HG03280 (cell line): ENCODE data around the gene TMTC4.

Source experiments
- ATAC-seq: cut with Tn5 transposase; IDR thresholded peaks from one replicate; pipeline ENCODE4 v1.9.1; 2021; ENCODE audit warnings: mild to moderate bottlenecking, moderate library complexity; ENCODE audit not compliant: unreplicated experiment

Gene TMTC4

GRCh38 chr13:100667894-100668293 lies 6.7 kb downstream of the TMTC4 start:
- ATAC-seq, result no peak

DNA sequence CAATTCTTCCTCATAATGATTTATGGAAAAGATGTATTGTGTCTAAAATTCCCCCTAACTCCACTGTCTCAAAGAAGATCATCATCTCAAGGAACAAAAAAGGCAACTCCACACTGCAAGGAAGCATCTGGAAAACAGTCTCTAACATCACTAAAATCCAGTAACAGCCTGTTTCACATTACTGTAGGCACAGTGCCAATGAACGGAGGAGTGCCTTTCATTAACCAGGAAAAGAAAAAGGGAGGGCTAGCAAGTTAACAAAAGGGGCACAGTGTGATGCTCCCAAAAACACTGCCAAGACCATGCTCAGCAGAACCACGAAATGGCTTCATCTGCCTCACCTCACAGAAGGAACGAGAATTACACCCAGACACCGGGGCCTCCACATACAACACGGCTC lies 8.5 kb downstream of the TMTC4 start:
- no peak for ATAC-seq

DNA sequence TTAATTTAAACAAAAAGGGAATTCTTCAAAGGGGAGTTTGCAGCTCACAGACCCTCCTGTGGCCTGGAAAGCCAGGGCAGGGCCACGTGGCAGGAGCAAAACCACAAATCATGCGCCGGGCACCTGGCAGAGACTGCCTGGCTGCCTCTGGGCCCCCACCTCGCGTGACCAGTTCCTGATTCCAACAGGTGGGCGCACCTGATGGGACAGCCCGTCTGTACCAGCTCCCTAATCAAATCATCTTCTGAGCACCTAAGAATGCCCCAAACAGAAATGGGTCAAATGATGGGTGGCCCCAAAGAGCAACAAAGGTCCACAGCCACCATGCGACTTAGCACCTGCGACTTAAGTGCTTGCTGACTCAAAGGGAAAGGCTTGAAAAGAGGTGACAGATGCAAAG lies 9.2 kb downstream of the TMTC4 start:
- ATAC-seq, result no peak

GRCh38 chr13:100664171-100664900 lies 10.3 kb downstream of the TMTC4 start:
- no peak for ATAC-seq

DNA sequence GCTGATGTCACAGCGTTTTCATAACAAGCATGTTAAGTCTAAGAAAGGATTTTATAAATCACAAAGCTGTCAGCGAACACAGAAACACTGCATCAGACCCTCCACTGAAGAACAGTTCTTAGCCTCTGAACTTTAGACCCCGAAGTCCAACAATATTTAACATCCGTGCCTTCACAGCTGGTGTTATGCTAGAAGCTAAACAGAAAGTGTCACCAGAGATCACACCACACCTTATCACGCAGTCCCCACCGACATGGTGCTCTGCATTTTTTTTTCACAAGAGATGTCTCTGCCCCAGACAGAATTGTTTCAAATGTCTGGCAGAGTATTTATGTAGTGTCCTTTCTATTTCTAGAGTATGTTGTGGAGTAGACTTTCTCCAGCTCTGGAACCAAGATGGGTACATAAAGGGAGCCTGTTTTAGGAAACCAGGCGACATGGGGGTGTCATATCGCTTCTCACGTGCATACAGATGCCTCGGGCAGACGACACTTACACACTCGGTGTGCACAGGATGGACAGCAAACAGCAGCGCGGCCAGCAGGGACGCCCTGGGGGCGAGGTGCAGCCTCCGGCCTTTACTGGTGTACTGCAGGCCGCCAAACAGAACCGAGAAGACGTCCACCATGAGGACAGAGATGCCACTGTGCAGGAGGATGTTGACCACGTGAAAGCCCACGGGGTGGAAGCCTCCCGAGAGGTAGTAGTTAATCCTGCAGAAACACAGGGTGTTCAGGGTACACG lies 12.0 kb downstream of the TMTC4 start:
- no peak for ATAC-seq

DNA sequence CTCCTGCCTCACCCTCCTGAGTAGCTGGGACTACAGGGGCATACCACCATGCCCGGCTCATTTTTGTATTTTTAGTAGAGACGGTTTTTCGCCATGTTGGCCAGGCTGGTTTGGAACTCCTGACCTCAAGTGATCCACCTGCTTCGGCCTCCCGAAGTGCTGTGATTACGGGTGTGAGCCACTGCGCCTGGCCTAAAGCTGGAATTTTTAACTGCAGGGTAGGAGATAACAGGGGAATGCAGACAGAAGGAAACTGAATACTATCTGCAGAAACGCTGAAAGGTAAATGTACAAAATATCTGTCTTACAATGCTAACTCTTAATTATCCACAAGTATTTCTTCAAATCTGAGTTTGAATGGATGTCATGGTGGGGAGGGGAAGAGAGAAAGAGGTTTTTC lies 13.8 kb downstream of the TMTC4 start:
- ATAC-seq, result no peak

- ATAC-seq, result no peak
Measured at GRCh38 chr13:100659578-100659977, 15.0 kb downstream of the TMTC4 start.

- no peak for ATAC-seq
Measured at GRCh38 chr13:100658363-100658762, 16.2 kb downstream of the TMTC4 start.

DNA sequence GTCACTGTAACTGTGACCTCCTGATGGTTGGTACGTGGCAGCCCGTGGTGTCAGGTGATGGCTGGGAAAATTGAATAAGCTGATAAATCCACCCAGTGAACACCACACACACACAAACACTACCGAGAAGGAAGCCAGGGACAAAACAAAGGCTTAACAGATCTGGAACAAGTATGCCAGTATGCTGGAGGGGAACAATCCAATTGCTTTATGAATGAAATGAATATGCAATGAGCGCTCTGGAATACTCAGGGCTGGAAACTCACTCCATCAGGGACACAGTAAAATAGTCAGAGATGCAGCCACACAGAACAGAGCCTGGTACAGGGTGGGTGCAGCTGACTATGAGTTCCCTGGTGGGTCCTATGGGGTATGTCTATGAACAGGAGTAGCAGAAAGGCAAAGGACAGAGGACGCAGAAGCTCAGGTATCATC lies 16.7 kb downstream of the TMTC4 start:
- no peak for ATAC-seq

DNA sequence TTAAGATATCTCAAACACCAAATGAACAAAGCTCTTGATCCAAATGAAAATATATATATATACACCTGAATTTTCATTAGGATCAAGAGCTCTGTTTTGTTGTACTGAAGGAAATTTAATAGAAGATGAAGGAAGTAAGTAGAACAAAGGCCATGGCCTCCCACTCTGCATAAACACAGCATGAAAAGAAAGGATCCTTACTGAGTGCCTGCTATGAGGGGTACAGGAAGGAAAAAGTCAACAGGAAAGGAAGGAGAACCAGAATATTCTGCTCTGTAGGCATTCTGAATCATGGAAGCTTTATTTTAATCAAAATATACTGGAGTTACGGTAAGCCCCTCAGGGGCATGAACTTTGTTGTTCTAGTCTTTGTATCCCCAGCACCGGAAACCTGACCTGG lies 22.1 kb downstream of the TMTC4 start:
- ATAC-seq, result no peak

GRCh38 chr13:100650326-100650725 lies 24.3 kb downstream of the TMTC4 start:
- ATAC-seq, result no peak

GRCh38 chr13:100648354-100648753 lies 26.2 kb downstream of the TMTC4 start:
- ATAC-seq, result no peak

- ATAC-seq, result no peak
Measured at GRCh38 chr13:100646871-100647270, 27.7 kb downstream of the TMTC4 start.

- ATAC-seq, result no peak
Measured at GRCh38 chr13:100646030-100646673, 28.4 kb downstream of the TMTC4 start.

DNA sequence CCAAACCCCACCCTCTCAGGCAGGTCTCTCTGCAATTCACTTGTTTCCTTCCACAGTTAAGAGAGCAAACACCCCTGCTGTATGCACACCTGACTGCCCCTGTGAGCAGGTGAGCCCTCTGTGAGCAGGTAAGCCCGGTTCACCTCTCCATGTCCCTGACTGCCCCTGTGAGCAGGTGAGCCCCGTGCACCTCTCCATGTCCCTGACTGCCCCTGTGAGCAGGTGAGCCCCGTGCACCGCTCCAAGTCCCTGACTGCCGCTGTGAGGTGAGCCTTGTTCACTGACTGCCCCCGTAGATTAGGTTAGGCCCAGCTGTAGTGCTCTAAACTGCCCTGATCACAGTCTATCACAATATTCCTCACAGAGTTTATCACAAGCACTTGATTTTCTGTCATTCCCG lies 29.2 kb downstream of the TMTC4 start:
- ATAC-seq, result no peak

DNA sequence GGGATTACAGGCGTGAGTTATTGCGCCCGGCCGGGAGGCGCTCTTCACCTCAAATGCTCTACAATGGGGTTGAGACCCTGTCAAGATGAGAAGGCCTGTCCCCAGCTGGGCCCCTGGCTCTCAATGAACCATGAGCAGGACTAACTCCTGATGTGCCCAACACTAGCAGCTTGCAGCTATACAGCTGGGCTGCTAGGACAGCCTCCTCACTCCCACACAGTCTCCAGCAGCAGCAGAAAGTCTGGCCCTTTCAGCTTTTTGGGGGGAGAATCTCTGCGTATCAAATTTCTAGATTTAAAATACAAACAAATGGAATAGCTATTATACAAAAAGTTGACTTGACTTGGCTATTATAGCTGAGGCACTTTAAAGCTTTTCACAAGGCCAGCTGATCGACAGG lies 30.2 kb downstream of the TMTC4 start:
- ATAC-seq, result no peak

DNA sequence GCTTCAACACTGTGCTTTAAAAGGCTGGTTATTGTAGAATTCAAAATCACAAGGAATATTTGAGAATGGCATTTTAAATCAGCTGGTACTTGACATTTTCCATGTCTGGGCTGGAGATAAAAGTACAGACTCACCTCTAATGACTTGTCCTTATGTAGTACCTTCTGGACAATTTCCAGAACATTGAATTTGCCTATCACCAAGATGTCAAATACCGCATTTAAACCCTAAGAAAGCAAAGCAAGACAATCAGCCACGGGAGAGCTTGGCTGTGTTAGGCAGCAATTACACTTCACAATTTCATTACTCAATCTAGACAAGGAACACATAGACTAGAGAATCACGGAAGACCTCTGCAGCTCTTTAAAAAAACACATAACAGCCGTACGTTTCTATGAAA lies 36.8 kb downstream of the TMTC4 start:
- ATAC-seq, result no peak

GRCh38 chr13:100637380-100637779 lies 37.2 kb downstream of the TMTC4 start:
- no peak for ATAC-seq

DNA sequence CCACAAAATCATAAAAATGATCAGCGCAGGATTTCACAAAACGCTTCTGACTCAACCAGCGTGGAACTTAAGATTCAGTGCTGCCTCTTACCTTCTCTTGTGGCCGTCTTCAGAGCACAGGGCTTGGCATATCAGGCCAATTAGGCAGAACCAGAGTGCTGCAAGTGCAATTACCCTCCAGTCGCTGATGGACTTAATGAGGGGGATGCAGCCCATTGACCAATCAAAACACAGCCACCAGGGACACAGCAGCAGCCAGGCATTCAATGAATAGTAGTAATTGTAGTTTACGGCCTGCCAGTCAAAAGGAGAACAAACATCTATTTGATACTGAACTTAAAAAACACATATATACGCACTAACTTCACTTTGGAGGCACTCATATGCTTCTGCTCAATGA lies 38.2 kb downstream of the TMTC4 start:
- no peak for ATAC-seq

DNA sequence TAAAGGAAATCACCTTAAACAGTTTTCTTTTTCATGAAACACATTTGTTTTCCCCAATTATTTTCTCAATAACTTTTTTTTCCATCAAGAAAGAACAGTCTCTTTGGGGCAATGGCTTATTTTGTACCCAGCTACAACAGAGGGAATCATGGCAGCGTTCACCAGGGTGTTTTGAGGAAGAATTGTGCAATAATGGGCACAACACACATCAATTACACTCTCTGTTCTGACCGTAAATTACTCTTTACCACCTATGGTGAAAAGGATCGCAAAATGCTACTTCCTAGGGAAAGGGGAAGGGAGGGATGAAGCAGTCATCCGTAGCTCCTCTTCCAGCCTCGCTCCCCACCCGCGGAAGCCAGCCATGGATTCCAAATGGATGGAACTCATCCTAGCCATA lies 38.6 kb downstream of the TMTC4 start:
- ATAC-seq, result no peak

DNA sequence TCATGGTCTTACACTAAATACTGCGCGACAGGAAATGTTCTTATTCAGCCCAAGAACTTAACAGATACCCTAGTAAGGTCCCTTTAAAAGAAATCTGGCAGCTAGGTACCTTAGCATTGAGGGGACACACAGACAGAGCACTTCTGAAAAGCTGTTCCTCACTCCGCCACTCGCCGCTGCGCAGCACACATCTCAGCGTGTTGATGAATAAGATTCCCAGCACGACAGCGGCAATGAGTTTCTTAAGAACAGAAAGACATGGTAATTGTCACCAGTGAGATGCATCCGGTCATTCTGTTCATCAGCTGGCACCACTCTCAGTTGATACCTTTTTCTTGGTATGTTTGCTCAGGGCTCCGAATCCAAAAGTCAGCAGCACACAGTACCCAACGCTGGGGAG lies 39.9 kb downstream of the TMTC4 start:
- ATAC-seq, result no peak

DNA sequence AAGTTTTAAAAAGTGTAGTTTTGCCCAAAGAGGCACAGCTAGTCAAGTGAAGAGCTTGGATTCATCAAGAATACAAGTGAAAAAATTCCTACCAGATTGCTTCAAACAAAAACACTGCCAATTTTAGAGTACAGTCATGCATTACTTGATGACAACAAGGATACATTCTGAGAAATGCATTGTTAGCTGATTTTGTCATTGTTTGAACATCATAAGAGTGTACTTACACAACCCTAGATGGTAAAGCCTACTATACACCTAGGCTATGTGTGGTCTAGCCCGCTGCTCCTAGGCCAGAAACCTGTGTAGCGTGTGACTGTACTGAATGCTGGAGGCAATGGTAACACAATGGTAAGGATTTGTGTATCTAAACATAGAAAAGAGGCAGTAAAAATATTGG lies 41.1 kb downstream of the TMTC4 start:
- ATAC-seq, result no peak
